H1 (cell line): Measurements from ENCODE around the gene UBE2E1. TPM values are rescaled to one million over a fixed set of nuclear protein-coding genes. Genes with fewer than 3 reads are reported as not detected.

Source experiments
- CTCF ChIA-PET: fragments of 300-600 bp; sonication (Branson Sonifier 250); formaldehyde crosslinking; loops from one replicate; lab custom pipeline; 2021; ENCODE audit not compliant: partially characterized antibody; lab: Charles Lee
- POLR2A ChIA-PET: fragments of 300-600 bp; sonication (Branson Sonifier 250); formaldehyde crosslinking; loops from one replicate; lab custom pipeline; 2021; ENCODE audit warnings: inconsistent platforms; ENCODE audit not compliant: partially characterized antibody; lab: Charles Lee
- DNase-seq, 2 experiments: peaks; one replicate each; pipeline versions ENCODE4 v3.0.0 to v3.0.0-alpha.2; 2010 to 2022; ENCODE audit warnings: low spot score in 2 of 2, low read depth in 1 of 2, mixed read lengths in 1 of 2
- FAIRE-seq: peaks from 2 replicates; lab custom pipeline; 2011; peaks lifted over from hg19 to GRCh38; lab: Jason Lieb, UNC
- H2AFZ ChIP-seq: 2 replicates; pipeline ENCODE4 v1.8.1; 2012; ENCODE audit warnings: low read length, inconsistent platforms
- H2AK5ac ChIP-seq: 2 replicates; pipeline ENCODE4 v1.6.1; 2013; ENCODE audit warnings: low read depth, low read length
- H2BK120ac ChIP-seq: replicated peaks from 2 replicates; pipeline ENCODE3; 2013; ENCODE audit warnings: low read depth, low read length, inconsistent platforms
- H2BK12ac ChIP-seq: 2 replicates; pipeline ENCODE4 v1.6.1; 2013; ENCODE audit warnings: low read depth, low read length
- H2BK15ac ChIP-seq: 2 replicates; pipeline ENCODE4 v1.6.1; 2013; ENCODE audit warnings: low read length
- H2BK20ac ChIP-seq: 2 replicates; pipeline ENCODE4 v1.6.1; 2013; ENCODE audit warnings: low read length
- H2BK5ac ChIP-seq: 2 replicates; pipeline ENCODE4 v1.6.1; 2013; ENCODE audit warnings: low read depth, low read length
- H3K14ac ChIP-seq: 2 replicates; pipeline ENCODE4 v1.6.1; 2013; ENCODE audit warnings: inconsistent platforms; ENCODE audit not compliant: insufficient read length
- H3K18ac ChIP-seq: 2 replicates; pipeline ENCODE4 v1.6.1; 2013; ENCODE audit warnings: low read length; ENCODE audit errors: extremely low read depth
- H3K23ac ChIP-seq: 2 replicates; pipeline ENCODE4 v1.6.1; 2013; ENCODE audit warnings: inconsistent platforms; ENCODE audit not compliant: insufficient read length
- H3K23me2 ChIP-seq: 2 replicates; pipeline ENCODE4 v1.6.1; 2013; ENCODE audit warnings: low read depth, low read length
- H3K27ac ChIP-seq: 2 replicates; pipeline ENCODE4 v1.6.1; 2011; ENCODE audit warnings: low read depth, low read length, inconsistent platforms
- H3K27me3 ChIP-seq, 4 experiments: replicated peaks in 1 of 4; 1 replicate in 1 of 4; 2 replicates in 3 of 4; pipeline versions ENCODE4 v1.6.1 to v1.8.1; 2011 to 2013; ENCODE audit warnings: low read length in 3 of 4, mild to moderate bottlenecking in 3 of 4, inconsistent platforms in 2 of 4, mixed read lengths in 2 of 4, moderate library complexity in 1 of 4; ENCODE audit not compliant: control insufficient read depth in 3 of 4, insufficient read depth in 3 of 4; ENCODE audit errors: extremely low read depth in 1 of 4
- H3K36me3 ChIP-seq, 4 experiments: 2 replicates each; pipeline versions ENCODE4 v1.6.1 to v1.8.1; 2011 to 2013; ENCODE audit warnings: mild to moderate bottlenecking in 4 of 4, low read length in 3 of 4, moderate library complexity in 2 of 4, control low read depth in 1 of 4, inconsistent platforms in 1 of 4; ENCODE audit not compliant: insufficient read depth in 4 of 4, control insufficient read depth in 2 of 4
- H3K4ac ChIP-seq: replicated peaks from 2 replicates; pipeline ENCODE3; 2013; ENCODE audit warnings: low read length, low read depth, mixed read lengths, inconsistent platforms; ENCODE audit not compliant: insufficient read length
- H3K4me1 ChIP-seq, 4 experiments: replicated peaks in 1 of 4; 1 replicate in 1 of 4; 2 replicates in 3 of 4; pipeline versions ENCODE4 v1.6.1 to v1.8.1; 2011 to 2013; ENCODE audit warnings: low read length in 3 of 4, inconsistent platforms in 2 of 4, mixed read lengths in 1 of 4; ENCODE audit not compliant: insufficient read depth in 4 of 4, control insufficient read depth in 3 of 4
- H3K4me2 ChIP-seq, 2 experiments: 2 replicates each; pipeline versions ENCODE4 v1.6.1 to v1.8.1; 2011 to 2013; ENCODE audit warnings: low read depth in 2 of 2, low read length in 2 of 2, control low read depth in 1 of 2, inconsistent platforms in 1 of 2, mild to moderate bottlenecking in 1 of 2; ENCODE audit not compliant: insufficient read depth in 1 of 2
- H3K4me3 ChIP-seq, 4 experiments: fragments of 200-600, 300-600 bp in 1 of 4; sonication (generic), shearing (Covaris generic), sonication (Bioruptor Twin) in 1 of 4; 2 replicates each; pipeline versions ENCODE4 v1.5.1 to v1.8.1; 2011 to 2016; ENCODE audit warnings: low read length in 4 of 4, low read depth in 3 of 4, control low read depth in 2 of 4, inconsistent platforms in 2 of 4, mild to moderate bottlenecking in 2 of 4, mixed read lengths in 1 of 4, moderate library complexity in 1 of 4; ENCODE audit not compliant: insufficient read depth in 2 of 4; ENCODE audit errors: extremely low read depth in 1 of 4
- H3K56ac ChIP-seq: replicated peaks from 2 replicates; pipeline ENCODE3; 2013; ENCODE audit warnings: low read depth, mild to moderate bottlenecking, mixed read lengths, low read length, inconsistent platforms; ENCODE audit not compliant: insufficient read length
- H3K79me1 ChIP-seq: 2 replicates; pipeline ENCODE4 v1.6.1; 2013; ENCODE audit warnings: low read depth, low read length, control low read depth
- H3K79me2 ChIP-seq, 2 experiments: 2 replicates each; pipeline versions ENCODE4 v1.6.1 to v1.8.1; 2012 to 2013; ENCODE audit warnings: low read length in 2 of 2, mild to moderate bottlenecking in 2 of 2, inconsistent platforms in 1 of 2; ENCODE audit not compliant: insufficient read depth in 2 of 2, control insufficient read depth in 1 of 2
- H3K9ac ChIP-seq, 4 experiments: replicated peaks in 1 of 4; 1 replicate in 1 of 4; 2 replicates in 3 of 4; pipeline versions ENCODE4 v1.6.1 to v1.8.1; 2011 to 2013; ENCODE audit warnings: low read depth in 3 of 4, low read length in 3 of 4, control low read depth in 2 of 4, mild to moderate bottlenecking in 2 of 4, moderate library complexity in 2 of 4, inconsistent platforms in 1 of 4; ENCODE audit errors: extremely low read depth in 1 of 4
- H3K9me3 ChIP-seq, 2 experiments: 2 replicates each; pipeline versions ENCODE4 v1.6.1 to v1.8.1; 2012 to 2013; ENCODE audit warnings: mild to moderate bottlenecking in 2 of 2, moderate library complexity in 2 of 2, control low read depth in 1 of 2, inconsistent platforms in 1 of 2, low read depth in 1 of 2, low read length in 1 of 2, mixed read lengths in 1 of 2; ENCODE audit not compliant: insufficient read depth in 2 of 2
- H4K20me1 ChIP-seq, 2 experiments: replicated peaks in 1 of 2; 2 replicates each; pipeline versions ENCODE3 to v1.8.1; 2011 to 2013; ENCODE audit warnings: inconsistent platforms in 2 of 2, low read length in 2 of 2, mild to moderate bottlenecking in 1 of 2; ENCODE audit not compliant: insufficient read depth in 2 of 2, control insufficient read depth in 1 of 2
- H4K5ac ChIP-seq: 2 replicates; pipeline ENCODE4 v1.6.1; 2013; ENCODE audit warnings: low read length, low read depth, mixed read lengths, inconsistent platforms; ENCODE audit not compliant: insufficient read length
- H4K8ac ChIP-seq: 2 replicates; pipeline ENCODE4 v1.8.0; 2013; ENCODE audit warnings: mild to moderate bottlenecking, moderate library complexity, low read length, inconsistent platforms; ENCODE audit not compliant: insufficient read depth; ENCODE audit errors: extremely low read depth
- H4K91ac ChIP-seq: replicated peaks from 2 replicates; pipeline ENCODE3; 2013; ENCODE audit warnings: low read length, mixed read lengths, inconsistent platforms; ENCODE audit not compliant: insufficient read length
- CHD2 ChIP-seq: IDR thresholded peaks from 2 replicates; pipeline ENCODE4 v1.6.1; 2012; ENCODE audit warnings: low read length, improper control_type of control experiment
- HDAC6 ChIP-seq: IDR thresholded peaks from one replicate; pipeline ENCODE4 v1.7.1; 2012; ENCODE audit warnings: low read depth, mild to moderate bottlenecking, inconsistent platforms, low read length, moderate library complexity
- SP4 ChIP-seq: IDR thresholded peaks from 2 replicates; pipeline ENCODE4 v1.6.1; 2012; ENCODE audit warnings: low read length, inconsistent platforms
- TAF1 ChIP-seq: IDR thresholded peaks from 2 replicates; pipeline ENCODE4 v1.6.1; 2011; ENCODE audit warnings: mild to moderate bottlenecking, low read depth, low read length
- WGBS, 2 experiments: shearing (Covaris generic) in 1 of 2; methylation state at CpG; one replicate each; pipeline versions ENCODE4 v1.1.6 to v1.1.7; 2013 to 2015; ENCODE audit warnings: low lambda C conversion rate in 2 of 2, mixed read lengths in 2 of 2, inconsistent platforms in 1 of 2, low coverage in 1 of 2, missing lambda C conversion rate in 1 of 2; ENCODE audit not compliant: insufficient replicate concordance in 2 of 2, insufficient coverage in 1 of 2, insufficient read length in 1 of 2; ENCODE audit errors: extremely low coverage in 1 of 2, missing lambda C conversion rate in 1 of 2; 5-methylcytosine and 5-hydroxymethylcytosine counted together
- polyA plus RNA-seq, 7 experiments: library from polyadenylated mRNA; depleted of rRNA in 3 of 7; stranded (reverse) in 5 of 7; unstranded in 2 of 7; fragments of >200 nt in 5 of 7; fragments of 200-250 nt in 2 of 7; gene quantifications; 1 replicate in 5 of 7; 2 replicates in 1 of 7; 4 replicates in 1 of 7; pipeline versions ENCODE4 v1.2.1 to v1.2.3, GENCODE V29; 2011 to 2013; ENCODE audit warnings: missing spikeins in 2 of 7, mixed read lengths in 2 of 7
- total RNA-seq: library from RNA; stranded (reverse); fragmentation: NEBNext Ultra II Directional; extraction: Animal tissue kit (Norgen Biotek cat#: 25700); gene quantifications from 2 replicates; pipeline ENCODE4 v1.2.1, GENCODE V29; 2021

UBE2E1 gene
- total and polyA plus RNA-seq, 2 of the 8 experiments (the other 6 are each of a cell fraction or from before 2014, with no cell fraction given): 109 to 141 TPM

DNA sequence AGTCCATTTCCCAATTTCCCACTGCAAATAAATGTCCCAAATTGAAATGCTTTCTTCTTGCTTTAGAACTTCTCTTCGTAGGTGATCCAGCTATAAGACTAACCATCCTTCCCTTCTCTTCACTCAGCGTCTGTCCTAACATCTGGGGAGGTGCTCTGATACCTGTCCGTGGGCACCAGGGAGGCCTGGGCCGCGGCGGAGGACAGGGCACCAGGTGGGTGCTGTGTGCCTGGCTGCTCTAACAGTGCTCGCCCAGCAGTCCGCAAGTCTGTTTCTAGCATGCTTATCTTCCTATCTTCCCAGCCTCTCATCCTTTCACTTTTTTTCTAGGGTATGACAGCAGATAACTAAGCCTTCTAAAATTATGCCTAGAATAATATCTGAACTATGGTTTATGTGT is 73.7 kb downstream of the UBE2E1 start:
- Histone ChIP-seq H3K27me3 (no peaks in the 10 kb centered on the region), H3K23ac (no peak overlapping the region), H2BK120ac (no peak overlapping the region), H3K79me2 (peaks cover 3 to 68% of the 10 kb centered on the region in 2 experiments), H4K8ac (no peak overlapping the region), H3K18ac (no peak overlapping the region), H3K4me1 (no peaks in the 10 kb centered on the region; a peak in 1 of 7 replicates), H3K4me2 (no peak overlapping the region), H2AK5ac (no peak overlapping the region), H2BK5ac (no peak overlapping the region), H3K9ac (no peak overlapping the region), H4K20me1 (peaks cover 0 to 6% of the 10 kb centered on the region in 2 experiments), H3K23me2 (no peaks in the 10 kb centered on the region), H2BK20ac (no peak overlapping the region), H3K36me3 (peaks cover 0 to 28% (median 10%) of the 10 kb centered on the region in 4 experiments; a peak in 7 of 8 replicates), H3K56ac (no peak overlapping the region), H4K91ac (no peak overlapping the region), H3K9me3 (peaks cover 9 to 17% of the 10 kb centered on the region in 2 experiments; a peak in 3 of 4 replicates), H2AFZ (no peak overlapping the region), H3K79me1 (peaks cover 2% of the 10 kb centered on the region), H3K27ac (no peak overlapping the region), H4K5ac (no peak overlapping the region), H2BK15ac (no peak overlapping the region), H2BK12ac (no peak overlapping the region), H3K14ac (no peak overlapping the region), H3K4ac (no peak overlapping the region), H3K4me3 (no peak overlapping the region)
- DNase-seq (no peak), FAIRE-seq (no peak)
- TF ChIP-seq TAF1 (no peak), CHD2 (no peak), HDAC6 (no peak), SP4 (no peak)
- POLR2A ChIA-PET: interaction anchor here (2.1 kb wide), 1 partner anchor 13 kb away, joined by 5 read pairs; no protein-coding TSS in a partner anchor
- WGBS, 2 experiments: 97% methylated on average over 8 of the region's 8 CpGs; no CpG with 5 or more reads in 1 of the 2 experiments
- CTCF ChIA-PET: interaction anchor here (1.0 to 5.5 kb wide), 2 partner anchors 9 to 46 kb away, joined by 3 to 34 read pairs; no protein-coding TSS in a partner anchor
